DMS53 treated with DMSO at 0.1 percent for 48 hours (cell line): ENCODE data around the gene TMPRSS11F.

Experiments used
- DNase-seq: peaks from one replicate; lab custom pipeline; 2025; ENCODE audit not compliant: unreplicated experiment; lab: John Stamatoyannopoulos, UW

The TMPRSS11F gene

DNA sequence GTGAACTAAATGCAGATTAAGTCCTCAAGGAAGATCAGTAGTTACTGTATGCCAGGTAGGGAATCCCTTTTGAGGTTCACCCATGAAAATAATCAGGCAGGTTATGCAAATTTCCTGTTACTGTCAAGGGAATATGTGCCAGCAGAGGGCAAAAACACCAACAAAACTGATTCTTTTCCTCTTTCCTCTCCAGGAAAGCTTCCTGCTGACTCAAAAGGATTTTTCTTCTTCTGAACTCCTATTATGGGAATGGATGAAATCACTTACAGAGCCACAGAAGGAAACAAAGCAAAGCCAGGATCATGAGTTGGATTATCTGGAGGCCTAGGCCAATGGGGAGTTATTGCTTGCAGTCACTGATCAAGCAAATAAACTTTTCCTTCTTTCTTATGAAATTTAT, 49.7 kb downstream of the TMPRSS11F start:
- DNase-seq = no peak

DNA sequence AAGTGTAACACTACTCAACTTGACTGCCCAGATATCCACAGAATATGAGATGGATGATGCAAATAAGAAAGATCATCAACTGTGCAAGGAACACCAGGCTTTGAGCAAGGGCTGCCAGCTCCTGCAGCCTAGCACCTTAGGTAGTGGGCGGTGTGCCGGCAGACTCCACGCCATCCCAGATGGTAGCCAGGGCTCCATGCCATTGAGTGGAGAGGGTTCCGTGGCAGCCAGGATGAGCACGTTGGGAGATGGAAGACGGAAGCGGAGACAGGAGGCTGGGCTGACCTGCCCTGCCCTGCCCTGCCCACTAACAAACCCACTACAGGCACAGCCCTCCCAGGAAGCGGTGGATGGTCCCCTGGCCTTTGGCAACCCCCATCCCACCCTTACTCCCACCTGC, 51.9 kb downstream of the TMPRSS11F start:
- no peak for DNase-seq

DNA sequence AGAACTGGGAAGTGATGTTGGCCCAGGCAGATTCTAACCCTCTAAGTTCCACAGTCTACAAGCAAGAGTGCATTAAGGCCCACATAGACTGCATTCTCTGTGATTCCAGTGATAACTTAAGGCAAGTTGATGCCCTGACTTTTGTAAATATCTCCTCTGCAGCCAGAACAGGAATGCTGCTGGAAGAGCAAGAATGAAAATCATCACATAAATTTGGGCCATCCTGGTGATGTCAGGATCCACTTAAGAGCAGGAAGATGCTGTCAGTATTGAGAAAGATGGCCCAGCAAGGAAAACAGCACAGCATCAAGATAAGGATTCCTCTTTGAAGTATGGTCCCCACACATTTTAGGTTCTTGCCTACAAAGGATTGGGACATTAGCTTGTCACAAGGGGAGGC, 52.4 kb downstream of the TMPRSS11F start:
- DNase-seq = no peak

DNA sequence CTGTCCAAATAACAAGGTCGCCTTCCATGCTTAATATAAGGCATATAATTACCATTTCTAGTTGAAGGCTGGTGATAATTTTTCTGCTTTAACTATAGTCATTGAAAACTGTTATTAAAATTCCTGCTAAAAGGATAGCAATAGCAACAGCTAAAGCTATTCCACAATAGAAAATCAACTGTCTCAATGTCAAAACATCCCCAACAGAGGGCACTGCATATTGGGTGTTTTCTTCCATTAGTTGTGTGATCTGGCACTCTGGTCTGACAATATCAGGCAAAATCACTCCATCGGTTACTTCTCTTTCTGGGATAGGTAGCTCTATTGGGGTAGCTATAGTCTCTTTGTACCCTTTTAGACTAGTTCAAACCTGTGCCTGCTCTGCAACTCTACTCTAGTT, 53.5 kb downstream of the TMPRSS11F start:
- DNase-seq = no peak

DNA sequence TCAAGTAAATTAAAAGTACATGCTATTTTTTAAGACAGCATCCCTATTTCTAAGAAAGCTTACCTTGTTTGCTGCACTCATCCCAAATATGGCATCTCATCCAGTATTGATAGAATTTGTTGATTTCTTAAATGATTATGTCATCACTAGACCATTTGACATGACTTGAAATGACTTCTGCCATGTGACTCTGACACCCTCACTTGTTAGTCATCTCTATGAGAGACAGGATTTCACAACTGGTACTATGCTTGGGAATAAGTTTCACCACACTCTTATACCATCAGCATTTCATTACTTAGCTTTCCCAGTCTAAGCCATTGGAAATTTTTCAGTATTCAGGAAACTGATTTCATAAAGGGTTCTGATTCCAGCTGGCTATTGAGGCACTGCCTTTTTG, 55.3 kb downstream of the TMPRSS11F start:
- no peak for DNase-seq

DNA sequence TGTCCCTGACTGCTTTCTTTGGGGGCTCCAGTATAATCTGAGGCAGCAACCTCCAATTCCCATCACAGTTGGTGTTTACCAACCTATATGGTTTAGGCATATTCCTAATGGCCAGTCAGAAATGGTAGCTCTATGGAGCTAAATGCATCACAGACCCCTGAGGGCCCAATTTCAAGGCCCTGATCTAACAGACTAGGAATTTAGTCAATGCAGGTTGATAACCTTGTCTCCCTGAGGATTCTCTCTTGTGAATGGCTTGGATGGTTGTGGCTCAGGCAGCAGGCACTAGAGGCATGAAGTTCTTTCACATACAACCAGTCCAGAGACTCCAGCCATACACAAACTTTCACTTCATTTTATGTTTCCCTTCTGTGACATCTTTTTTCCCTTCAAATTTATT, 59.4 kb downstream of the TMPRSS11F start:
- no peak for DNase-seq

DNA sequence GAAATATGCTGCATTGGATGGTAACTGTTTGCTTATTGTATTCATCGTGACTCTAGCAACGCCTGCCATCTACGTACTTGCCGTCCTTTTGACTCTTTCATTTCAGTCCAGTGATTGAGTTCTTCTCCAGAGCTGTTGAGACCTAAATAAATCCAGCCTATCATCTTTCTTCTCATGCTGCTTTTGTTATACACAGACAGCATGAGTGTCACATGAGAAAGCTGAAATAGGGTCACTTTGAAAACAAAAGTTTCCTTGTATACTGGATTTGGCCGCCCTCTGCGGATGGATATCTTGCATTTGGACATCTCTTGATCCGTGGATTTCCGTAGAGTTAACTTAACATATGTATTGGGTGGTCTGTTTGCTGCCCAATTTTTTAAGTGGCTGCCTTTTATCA, 67.2 kb downstream of the TMPRSS11F start:
- DNase-seq = no peak

DNA sequence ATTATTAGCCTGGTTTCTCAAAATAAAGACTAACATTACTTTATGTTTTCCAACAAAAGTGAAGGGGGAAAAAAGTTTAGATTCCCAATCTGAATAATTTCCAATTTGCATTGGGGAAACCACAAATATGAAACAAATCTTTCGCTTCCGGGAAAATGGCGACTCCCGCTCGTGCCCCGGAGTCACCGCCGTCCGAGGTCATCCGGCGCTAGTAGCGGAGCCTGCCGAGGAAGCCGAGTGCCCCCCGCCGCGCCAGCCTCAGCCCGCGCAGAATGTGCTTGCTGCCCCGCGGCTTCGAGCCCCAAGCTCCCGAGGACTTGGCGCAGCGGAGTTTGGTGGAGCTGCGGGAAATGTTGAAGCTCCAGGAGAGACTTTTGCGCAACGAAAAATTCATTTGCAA, 91.4 kb downstream of the TMPRSS11F start:
- DNase-seq = no peak

DNA sequence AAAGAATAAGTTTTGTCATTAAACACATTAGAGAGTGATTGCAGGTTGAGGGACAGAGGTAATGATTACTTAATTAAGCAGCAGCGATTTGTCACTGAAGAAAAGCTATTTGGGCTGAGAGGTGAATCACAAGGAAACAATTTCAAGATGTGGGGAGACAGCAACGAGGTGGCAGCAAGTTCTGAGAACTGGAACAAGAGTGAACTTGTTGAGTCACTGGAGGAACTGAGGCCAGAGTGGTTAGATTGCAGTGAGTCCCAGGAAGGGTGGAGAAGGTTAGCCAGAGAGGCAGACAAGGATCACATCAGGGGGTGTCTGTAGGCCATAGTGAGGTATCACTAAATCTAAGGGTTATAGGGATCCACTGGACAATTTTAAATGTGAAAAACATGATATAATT, 108.5 kb downstream of the TMPRSS11F start:
- no peak for DNase-seq

DNA sequence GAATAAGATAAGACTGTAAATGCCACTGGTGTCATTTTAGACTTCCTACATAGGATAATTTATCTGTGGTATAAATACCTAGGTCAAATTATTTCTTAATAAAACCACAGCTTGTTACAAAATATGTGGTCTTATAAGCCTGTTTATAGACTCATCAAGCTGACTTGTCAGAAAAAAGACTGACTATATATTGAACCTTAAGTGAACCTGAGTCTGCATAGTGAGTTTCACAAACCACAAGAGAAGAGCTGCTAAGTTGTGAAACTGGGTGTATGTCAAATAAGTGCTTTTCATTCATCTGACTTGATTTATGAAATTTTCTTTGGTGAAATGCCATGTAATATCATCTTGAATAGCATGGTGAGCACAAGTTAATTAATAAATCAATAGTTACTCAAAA, 118.0 kb downstream of the TMPRSS11F start:
- DNase-seq = no peak
